GM19099 (cell line): ENCODE measurements around the gene RTL10.

Source experiments
- POLR2A ChIP-seq: IDR thresholded peaks from 3 replicates; pipeline ENCODE4 v1.6.1; 2011; ENCODE audit warnings: low read depth; ENCODE audit not compliant: insufficient read length; ENCODE audit errors: extremely low read depth

Gene RTL10

DNA sequence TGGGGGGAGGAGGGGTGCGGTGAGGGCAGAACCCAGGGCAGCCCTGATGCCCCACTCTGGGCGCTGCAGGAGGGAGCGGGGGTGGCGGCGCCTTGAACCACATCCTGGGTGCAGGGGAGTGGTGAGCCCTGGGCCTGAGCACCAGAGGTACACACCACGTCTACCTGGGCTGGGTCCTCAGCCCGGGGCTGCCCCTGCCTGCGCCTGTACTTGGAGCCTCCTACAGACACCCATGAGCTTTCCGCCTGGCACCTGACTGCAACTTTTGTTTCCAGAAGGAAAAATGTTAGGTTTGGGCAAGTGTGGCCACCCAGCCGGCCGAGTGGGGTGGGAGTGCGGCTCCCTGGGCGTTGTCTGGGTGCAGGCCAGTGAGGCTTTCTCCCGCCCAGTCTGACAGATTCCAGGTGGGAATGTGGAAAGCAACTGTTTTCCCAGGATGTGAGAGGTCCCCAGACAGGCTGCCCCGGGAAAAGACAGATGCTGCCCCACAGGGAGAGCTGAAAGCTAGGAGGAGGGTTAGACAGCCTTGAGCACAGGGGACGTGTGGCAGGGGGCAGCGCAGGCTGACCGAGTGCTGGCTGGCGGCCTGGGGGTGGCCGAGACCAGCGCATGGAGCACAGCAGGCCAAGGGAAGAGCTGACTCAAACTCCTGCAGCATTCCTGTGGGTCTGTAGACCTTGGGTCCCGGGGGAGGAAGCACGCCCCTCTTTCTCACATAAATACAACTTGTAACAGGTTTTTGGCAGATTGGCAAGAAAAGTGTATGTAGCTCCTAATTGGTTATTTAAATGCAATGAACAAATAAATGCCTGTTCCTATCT is 44.1 kb downstream of the RTL10 start:
- TF ChIP-seq POLR2A: no peak

- TF ChIP-seq POLR2A: no peak
These were observed 44.9 kb downstream of the RTL10 start for GRCh38 chr22:19809741-19810140.

DNA sequence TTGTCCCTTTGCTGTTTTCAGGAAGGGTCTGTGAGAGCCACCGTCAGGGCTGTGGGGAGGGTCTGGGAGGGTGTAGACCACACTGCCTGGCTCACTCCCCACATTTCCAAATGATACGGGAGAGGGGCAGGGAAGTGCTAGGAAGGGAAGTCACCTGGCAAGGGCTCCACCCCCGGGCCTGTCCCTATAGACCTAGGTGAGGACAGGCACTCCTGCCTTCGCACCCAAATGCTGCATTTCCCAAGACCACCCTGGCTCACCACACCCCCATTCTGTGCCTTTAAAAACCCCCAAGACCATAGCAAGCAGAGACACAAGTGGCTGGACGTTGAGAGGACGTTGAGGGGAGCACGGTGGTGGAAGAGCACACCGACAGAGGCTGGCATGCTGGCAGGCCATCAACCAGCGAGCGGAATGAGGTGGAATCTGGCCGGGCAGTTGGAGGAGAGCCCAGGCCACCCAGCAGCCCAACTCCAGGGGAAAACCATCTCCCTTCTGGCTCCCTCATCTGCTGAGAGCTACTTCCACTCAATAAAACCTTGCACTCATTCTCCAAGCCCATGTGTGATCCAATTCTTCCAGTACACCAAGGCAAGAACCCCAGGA is 45.7 kb downstream of the RTL10 start:
- TF ChIP-seq POLR2A: no peak

GRCh38 chr22:19807914-19808872 is 46.5 kb downstream of the RTL10 start:
- no peak for TF ChIP-seq POLR2A

DNA sequence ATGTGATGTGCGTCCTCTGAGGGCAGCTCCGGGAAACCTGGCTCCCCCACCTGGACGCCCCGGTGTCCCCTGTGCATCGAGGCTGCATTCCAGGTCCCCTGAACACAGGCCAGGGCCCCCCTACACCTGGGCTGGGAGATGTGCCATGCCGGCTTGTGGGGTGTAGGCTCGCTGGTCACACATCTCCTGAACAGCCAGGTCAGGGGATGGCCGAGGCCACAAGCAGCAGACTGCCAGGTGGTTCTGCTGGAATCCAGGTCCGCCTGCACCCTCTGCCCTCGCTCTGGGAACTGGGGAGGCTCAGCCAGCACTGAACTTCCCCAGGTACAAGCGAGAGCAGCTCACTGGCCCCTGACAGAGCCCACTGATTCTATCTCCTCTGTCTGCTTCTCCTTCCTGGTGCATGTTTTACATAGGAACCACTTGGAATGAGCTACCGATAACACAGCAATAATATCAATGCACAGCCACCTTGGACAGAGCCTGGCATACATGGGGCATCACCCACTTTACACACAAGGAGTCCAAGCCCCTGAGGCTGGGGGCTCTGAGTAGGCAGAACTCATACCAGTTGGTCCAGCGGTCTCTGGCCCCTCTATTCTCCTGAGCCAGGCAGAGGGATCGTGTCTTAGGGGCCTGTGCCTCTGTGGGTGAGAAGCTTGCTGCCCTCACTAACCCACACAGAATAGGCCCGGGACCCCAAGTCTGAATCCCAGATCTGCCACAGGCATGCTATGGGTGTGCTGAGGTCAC is 47.3 kb downstream of the RTL10 start:
- TF ChIP-seq POLR2A: no peak

DNA sequence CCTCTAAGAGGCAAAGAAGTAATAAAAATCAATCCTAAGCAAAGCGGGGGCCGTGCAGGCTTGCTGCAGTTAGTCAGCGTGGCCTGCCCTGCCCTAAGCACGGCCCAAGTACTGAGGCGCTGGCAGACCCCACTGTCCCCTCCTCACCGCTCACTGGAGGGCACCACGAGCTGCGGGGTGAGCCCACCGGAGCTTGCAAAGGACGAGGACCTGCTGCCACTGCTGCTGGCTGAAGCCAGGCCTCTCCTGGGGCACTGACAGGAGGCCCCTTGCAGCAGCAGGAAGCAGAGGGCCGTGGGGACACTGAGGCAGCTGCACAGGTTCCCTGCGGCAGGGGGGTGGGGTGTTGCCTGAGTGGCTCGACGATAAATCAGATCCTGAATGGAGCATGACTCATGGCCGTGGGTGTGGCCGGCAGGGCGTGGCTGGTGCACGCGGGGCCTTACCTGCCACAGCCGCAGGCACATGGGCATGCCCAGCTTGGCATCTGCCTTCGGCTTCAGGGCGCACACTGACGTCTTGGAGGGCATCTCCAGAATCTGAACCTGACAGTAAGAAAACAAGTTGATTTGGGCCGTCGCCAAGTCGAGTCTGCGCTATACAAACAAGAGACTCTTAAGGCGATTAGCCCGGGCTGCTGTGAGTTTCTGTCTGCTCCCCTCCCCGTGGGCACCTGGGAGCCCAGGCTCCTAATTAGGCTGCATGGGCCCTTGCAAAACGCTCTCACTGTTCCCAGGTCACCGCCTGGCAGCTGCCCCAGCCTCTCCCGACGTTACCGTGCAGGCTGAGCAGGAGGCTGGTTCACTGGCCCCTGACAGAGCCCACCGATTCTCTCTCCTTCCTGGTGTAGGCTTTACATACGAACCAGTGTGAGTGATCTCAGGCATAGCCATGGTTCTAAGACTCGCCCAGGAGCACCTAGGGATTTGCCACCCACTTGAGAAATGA is 48.2 kb downstream of the RTL10 start:
- TF ChIP-seq POLR2A: no peak

DNA sequence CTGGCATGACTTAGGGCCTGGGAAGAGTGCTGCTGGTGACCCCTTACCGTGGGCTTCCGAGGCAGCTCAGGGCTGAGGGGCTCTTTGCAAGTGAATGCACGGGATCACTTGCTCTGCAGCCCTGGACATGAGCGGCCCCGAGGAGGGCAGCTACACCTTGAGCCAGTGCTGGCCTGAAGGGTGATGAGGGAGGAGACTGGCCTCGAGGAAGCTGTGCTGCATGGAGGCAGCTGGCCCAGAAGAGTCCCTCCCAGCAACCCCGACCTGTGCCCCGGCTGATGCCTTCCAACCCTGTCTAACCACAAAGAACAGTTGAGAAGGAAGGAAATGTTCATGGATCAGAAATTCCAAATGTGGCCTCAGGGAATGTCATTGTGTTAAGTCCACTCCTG is 48.9 kb downstream of the RTL10 start:
- TF ChIP-seq POLR2A: no peak
